ENCODE data around the gene CBL. TPM values are rescaled to one million over a fixed set of nuclear protein-coding genes. Genes with fewer than 3 reads are reported as not detected.
A peak's percentile ranks its signal among the peaks of the same experiment; 100 is the strongest.

The CBL gene
- total and polyA plus RNA-seq, 10 of the 15 experiments (the other 5 are each of a cell fraction or from before 2014, with no cell fraction given) = 3.9 to 27.1 (median 9.5) TPM

GRCh38 chr11:119205574-119206510 lies at the start of gene CBL (continued):
- TF ChIP-seq GABPA (IDR thresholded peaks at IDR 0.05; ENCODE audit: low read depth) (no peak), CREM (IDR thresholded peaks at IDR 0.05; ENCODE audit: low read depth) (peak; percentile 30; the same call in 1 of the 2 replicates), NBN (IDR thresholded peaks at IDR 0.05) (0 out of 2 replicates have a peak, but pooled peaks have one; percentile 25), ATF2 (IDR thresholded peaks at IDR 0.05; ENCODE audit: low read length) (no peak), ZBTB4 (CRISPR knock-in tag; IDR thresholded peaks at IDR 0.05) (no peak), JUND (IDR thresholded peaks at IDR 0.05; ENCODE audit: low read depth, low read length) (no peak), SMAD5 (IDR thresholded peaks at IDR 0.05; ENCODE audit: low read depth) (0 out of 2 replicates have a peak, but pooled peaks have one; percentile 18), TCF7 (IDR thresholded peaks at IDR 0.05; ENCODE audit: borderline replicate concordance) (no peak), PML (IDR thresholded peaks at IDR 0.05; ENCODE audit: low read length) (no peak), CHD2 (IDR thresholded peaks at IDR 0.05; ENCODE audit: borderline replicate concordance, low read depth, low read length) (peak; percentile 77), REST (IDR thresholded peaks at IDR 0.05; ENCODE audit: low read depth, low read length) (no peak), SUPT20H (IDR thresholded peaks at IDR 0.05; ENCODE audit: borderline replicate concordance, control insufficient read depth, low read depth, low read length) (no peak), RAD21 (IDR thresholded peaks at IDR 0.05; ENCODE audit: insufficient read depth, low read depth, low read length) (peak; percentile 62), EP300 (IDR thresholded peaks at IDR 0.05; ENCODE audit: borderline replicate concordance in 1 of 2, control insufficient read depth in 1 of 2, low read depth in 2 of 2, low read length in 2 of 2) (no peak), USF2 (IDR thresholded peaks at IDR 0.05; ENCODE audit: borderline replicate concordance, low read depth, low read length) (no peak), MYB (IDR thresholded peaks at IDR 0.05; ENCODE audit: borderline replicate concordance, low read depth, low read length) (no peak), TCF3 (IDR thresholded peaks at IDR 0.05; ENCODE audit: borderline replicate concordance, insufficient read depth, low read depth, low read length) (0 out of 2 replicates have a peak, but pooled peaks have one; percentile 17), LARP7 (IDR thresholded peaks at IDR 0.05) (peak; percentile 97), TBL1XR1 (IDR thresholded peaks at IDR 0.05; ENCODE audit: low read depth, low read length) (0 out of 2 replicates have a peak, but pooled peaks have one; percentile 33)

Data from GM12878 (cell line).